GM18517 (cell line): ENCODE data around the gene RPP21.
"Not testable (repeated sequence)": the region's sequence is repeated elsewhere in the genome, so short reads cannot be mapped to it uniquely, and the experiment has no call there.

Source experiments
- ATAC-seq: cut with Tn5 transposase; IDR thresholded peaks from one replicate; pipeline ENCODE4 v1.9.1; 2021; ENCODE audit warnings: mild to moderate bottlenecking, moderate library complexity; ENCODE audit not compliant: unreplicated experiment

Gene RPP21

DNA sequence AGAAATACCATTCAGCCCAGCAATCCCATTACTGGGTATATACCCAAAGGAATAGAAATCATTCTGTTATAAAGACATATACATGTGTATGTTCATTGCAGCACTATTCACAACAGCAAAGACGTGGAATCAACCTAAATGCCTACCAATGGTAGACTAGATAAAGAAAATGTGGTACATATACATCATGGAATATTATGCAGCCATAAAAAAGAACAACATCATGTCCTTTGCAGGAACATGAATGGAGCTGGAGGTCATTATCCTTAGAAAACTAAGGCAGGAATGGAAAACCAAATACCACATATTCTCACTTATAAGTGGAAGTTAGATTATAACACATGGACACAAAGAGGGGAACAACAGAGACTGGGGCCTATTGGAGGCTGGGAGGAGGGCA lies 24.3 kb downstream of the RPP21 start:
- ATAC-seq, result not testable (repeated sequence)

DNA sequence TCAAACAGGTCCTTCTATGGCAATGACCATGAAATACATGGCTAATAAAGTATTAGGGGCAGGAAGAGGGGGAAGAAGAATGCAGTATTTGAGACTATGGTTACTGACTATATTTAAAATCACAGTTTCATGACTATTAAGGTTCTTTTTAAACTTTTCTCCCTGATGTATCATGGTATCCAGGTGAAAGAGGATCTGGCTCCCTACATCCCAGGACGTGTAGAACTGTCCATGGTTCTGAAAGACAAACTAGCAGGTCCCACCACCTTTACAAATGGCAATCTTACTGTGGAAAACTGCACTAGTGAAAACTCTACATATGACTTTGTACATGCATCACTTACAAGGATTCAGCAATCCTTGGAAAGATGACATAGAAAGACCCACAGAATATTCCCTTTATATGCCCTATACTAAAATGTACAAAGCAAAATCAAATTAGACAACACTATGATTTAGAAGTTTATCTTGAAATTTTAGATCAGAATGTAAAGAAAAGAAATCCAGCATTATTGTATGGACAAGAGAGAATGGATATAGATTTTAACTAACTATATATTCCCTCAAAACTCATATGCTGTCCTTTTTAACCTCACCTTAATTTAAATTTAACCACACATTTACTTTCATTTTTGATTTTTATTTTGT lies 33.5 kb downstream of the RPP21 start:
- ATAC-seq, result no peak

DNA sequence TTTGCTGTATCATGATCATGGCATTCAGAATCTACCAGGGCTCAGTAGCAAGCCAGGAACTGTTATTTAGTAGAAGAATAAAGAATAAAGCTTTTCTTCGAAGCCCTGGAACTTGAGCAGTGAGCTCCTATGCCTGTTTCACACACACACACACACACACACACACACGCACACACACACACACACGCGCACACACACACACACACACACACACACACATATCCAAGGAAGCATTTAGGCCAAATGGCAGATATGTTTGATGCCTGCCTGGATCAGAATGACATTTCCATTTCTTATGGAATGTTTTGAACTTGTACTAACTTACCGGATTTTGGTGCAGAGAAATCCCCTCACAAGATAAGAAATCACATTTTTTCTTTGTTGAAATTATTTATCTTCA lies 35.5 kb downstream of the RPP21 start:
- ATAC-seq, result no peak

DNA sequence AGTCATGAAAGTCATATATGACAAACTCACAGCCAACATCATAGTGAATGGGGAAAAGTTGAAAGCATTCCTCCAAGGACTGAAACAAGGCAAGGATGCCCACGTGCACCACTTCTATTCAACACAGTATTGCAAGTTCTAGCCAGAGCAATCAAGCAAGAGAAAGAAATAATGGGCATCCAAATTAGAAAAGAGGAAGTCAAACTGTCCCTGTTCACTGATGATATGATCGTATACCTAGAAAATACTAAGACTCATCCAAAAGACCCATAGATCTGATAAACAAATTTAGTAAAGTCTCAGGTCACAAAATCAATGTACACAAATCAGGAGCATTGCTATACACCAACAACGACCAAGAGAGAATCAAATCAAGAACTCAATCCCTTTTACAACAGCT lies 41.2 kb downstream of the RPP21 start:
- no peak for ATAC-seq

DNA sequence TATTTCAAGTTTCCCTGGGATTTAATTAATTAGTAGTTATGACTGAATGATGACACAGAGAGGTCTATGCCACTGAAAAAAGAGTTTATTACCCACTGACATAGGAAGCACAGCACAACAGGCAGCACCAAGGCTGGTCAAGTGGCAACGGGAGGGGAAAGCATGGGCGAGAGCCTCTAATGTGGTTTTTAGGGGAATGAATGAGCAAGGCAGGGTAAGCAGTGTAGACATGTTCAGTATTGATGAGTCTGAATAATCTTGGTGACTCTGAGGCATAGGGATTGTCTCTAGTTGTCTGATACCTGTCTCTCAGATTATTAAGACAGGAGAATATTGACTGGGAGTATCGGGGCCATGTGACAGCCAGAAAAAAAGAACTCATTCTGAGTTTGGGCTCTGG lies 46.3 kb downstream of the RPP21 start:
- ATAC-seq, result no peak

DNA sequence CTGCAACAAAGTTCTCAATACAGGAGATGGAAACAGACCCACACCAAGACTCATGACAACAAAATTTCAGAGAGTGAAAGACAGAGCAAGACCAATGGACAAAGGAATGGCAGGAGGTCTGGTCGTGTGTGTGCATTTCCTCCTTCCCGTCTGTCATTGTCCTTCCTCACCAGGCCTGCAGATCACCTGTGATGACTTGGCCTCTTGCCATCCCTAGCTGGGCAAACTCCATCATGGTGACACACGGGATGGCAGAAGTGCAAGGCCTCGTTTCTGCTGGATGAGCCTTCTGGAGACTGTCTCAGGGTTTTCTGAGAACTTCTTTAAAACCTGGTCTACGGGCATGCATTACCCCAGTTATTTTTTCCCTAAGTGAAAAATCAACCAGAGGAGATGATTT lies 49.2 kb downstream of the RPP21 start:
- no peak for ATAC-seq
